Fibroblast of skin of abdomen (primary cell): ENCODE results near the gene RBL2.
A peak's percentile ranks its signal among the peaks of the same experiment; 100 is the strongest.
"Not testable (repeated sequence)": the region's sequence is repeated elsewhere in the genome, so short reads cannot be mapped to it uniquely, and the experiment has no call there.

Source experiments
- DNase-seq: peaks from one replicate; pipeline ENCODE4 v3.0.0-alpha.2; 2013

The RBL2 gene

DNA sequence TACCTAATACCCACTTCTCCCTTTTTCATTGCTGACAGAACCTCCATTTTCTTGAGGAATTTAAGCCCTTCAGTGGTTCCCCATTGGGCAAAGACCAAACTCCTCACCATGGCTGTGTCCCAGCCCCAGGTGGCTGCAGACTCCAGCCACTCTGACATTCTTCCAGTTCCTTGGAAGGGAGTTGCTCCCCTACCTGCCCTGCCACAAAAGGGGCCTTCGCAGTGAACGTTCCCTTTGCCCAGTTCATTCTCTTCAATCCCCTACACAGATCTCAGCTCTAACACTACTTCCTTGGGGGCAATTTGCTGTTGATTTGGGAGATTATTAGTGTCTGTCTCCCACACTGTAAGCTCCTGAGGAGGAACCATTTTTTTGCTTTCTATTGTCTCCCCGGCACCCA, 72.0 kb downstream of the RBL2 start:
- no peak for DNase-seq

- no peak for DNase-seq
Measured at GRCh38 chr16:53507464-53508179, 73.4 kb downstream of the RBL2 start.

DNA sequence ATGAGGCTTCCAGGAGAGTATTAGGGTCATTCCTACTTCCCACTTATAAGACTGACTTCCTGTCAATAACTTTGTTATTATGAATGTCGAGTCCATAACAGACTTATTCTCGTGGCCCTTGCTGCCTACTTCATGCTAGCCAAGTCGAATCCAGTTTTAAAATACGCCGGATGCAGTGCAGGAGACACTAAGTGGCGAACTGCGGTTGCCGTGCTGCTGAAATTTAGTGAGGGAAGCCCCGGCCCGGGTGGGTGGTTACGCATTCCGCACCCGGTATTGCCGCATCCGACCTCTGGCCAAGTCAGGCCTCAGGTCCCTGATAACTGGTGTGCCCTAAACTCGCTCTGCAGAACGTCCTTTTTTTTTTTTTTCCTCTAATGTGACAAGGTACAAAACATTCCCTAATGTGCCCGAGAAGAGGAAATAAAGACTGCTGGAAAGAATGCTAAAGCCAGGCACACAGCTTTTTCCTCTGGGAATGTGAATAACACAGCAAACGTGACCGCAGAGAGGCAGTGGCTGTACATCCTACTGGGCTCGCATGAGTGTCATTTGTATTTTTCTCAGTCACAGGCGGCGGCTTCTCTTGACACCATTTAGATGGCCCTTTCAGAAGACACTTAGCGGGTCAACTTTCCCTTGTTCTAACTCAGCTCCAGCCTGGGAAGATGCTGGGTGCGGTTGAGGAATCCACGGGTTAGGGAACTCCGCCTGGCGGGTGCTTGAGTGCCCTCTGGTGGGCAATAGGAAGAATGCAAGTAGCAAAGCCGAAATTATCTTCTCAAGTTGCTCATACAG, 75.8 kb downstream of the RBL2 start:
- peak; percentile 65 for DNase-seq

DNA sequence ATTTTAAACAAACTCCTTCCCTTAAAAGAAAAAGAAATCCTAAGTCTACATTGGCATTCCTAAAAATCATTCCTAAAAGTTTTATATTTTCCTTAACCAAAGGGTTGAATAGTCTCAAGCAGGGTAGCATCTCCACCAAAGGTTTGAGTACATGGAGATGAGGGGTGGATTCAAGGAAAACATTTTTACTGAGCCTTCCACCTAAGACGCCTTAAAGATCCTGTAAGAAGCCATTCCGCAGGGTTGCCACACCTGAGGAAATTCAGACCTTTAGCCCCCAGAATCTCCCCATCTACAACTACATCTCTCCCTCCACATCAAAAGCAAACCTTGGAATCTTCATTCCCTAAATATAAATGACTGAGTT, 76.4 kb downstream of the RBL2 start:
- no peak for DNase-seq

GRCh38 chr16:53511084-53511402, 76.8 kb downstream of the RBL2 start:
- DNase-seq = no peak

DNA sequence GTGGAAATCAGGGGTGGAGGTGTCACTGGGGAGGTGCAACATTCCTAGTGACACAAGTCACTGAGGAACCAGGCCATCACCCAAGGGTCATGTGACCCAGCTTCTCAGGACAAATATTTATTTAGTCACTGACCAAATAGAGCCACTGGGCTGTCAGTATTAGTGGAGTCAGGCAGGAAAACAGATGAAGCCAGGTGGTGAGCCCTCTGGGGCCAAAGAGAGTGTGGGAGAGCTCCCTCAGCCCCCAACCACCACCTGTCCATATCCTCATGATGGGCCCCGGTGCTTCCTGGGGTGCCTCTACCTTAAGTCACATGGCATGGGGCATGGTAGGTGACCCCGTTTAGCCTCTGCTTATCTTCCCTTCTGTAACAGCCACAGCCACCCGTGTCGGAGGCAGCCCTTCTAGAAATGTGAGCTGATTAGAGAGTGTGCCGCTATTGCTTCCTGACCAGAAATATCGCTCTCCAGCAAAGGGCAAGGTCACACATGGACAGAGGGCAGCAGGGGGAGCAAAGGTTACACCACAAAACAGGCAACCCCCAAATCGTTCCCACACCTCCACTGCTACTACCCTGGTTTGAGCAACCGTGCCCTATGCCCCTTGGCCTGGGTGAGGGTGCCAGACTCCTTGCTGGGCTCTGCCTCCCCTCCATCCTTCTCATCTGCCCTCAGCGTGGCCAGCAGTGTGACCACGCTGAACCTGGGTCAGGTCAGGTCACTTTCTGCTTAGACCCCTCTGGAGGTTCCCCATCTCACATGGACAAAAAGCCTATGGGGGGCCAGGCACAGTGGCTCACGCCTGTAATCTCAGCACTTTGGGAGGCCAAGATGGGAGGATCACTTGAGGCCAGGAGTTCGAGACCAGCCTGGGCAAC, 77.4 kb downstream of the RBL2 start:
- DNase-seq = no peak

- not testable (repeated sequence) for DNase-seq
Measured at GRCh38 chr16:53512795-53513194, 78.5 kb downstream of the RBL2 start.

DNA sequence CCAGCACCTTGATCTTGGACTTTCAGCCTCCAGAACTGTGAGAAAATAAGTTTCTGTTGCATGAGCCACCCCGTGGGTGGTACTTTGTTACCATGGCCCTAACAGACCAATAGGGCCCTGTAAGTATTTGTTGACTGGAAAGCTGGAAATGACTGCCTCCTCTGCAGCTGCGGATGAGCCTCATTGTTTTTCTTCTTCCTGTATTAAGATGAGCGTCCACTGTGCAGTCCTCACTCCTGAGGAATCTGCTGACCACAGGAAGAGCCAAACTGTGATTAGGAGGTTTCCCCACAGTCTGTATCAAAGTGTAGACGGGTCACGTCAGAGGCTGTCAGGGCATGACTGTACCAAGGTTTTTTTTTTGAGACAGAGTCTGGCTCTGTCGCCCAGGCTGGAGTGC, 81.0 kb downstream of the RBL2 start:
- no peak for DNase-seq

GRCh38 chr16:53515811-53516210, 81.5 kb downstream of the RBL2 start:
- no peak for DNase-seq

DNA sequence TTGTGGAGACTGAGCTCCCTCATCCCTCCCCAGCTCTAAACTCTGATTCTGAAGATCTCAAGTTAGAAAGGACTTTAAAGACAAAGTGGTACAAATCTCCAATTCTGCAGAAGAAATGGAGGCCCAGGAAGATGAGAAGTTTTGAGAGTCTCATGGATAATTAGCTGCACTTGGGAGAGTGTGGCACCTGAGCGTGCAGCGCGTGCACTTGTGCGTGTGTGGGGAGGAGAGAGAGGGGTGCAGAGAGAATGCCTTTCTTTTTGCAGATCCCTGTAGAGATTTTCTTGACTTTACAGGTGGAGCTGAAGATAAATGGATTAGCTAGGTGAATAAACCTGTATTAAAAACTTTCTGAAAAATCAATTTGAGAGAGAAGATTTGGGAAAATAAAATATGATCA, 83.6 kb downstream of the RBL2 start:
- DNase-seq = no peak

DNA sequence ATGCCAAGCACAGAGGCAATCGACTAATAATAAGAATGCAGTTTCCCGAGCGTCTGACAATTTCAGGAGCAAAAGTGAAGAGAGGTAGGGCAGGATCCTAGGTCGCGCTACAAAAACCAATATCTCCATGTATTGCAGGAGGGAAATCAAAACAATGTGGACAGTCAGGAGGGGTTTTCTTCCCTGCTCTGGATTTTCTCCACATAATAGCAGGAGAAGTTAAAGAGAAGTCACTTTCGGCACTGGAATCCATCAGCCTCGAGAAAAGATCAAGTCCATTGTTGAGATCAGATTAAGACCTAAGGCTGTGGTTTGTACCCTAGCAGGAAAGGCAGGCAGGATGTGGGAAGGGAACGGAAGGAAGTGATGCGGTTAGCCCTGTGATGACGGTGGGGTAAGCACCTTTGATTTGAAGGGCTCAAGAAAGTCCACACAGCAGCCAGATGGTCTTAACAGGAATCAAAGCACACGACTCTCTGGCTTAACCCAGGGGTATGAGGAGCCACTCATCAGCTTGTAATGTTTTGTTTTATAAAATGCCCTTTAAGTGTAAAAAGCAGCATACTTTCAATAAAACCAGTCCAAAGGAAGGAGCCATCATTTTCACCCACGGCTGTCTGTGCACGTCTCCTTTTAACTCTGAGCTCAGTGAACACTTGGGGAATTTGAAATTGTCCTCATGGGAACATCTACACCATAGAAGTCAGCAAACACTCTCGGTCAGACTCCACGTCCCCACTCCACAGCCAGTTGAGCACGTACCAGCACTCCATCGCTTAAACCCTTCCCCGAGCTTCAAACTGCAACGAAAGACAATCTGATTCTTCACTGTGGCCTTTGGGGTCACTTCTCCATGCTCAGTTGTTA, 84.5 kb downstream of the RBL2 start:
- DNase-seq = peak; percentile 69

GRCh38 chr16:53519417-53520091, 85.3 kb downstream of the RBL2 start:
- no peak for DNase-seq

GRCh38 chr16:53523126-53523804, 89.0 kb downstream of the RBL2 start:
- DNase-seq = no peak

GRCh38 chr16:53523971-53524548, 89.8 kb downstream of the RBL2 start:
- no peak for DNase-seq

- DNase-seq = no peak
Measured at GRCh38 chr16:53528797-53529196, 94.5 kb downstream of the RBL2 start.

GRCh38 chr16:53529513-53529912, 95.2 kb downstream of the RBL2 start:
- DNase-seq = no peak

DNA sequence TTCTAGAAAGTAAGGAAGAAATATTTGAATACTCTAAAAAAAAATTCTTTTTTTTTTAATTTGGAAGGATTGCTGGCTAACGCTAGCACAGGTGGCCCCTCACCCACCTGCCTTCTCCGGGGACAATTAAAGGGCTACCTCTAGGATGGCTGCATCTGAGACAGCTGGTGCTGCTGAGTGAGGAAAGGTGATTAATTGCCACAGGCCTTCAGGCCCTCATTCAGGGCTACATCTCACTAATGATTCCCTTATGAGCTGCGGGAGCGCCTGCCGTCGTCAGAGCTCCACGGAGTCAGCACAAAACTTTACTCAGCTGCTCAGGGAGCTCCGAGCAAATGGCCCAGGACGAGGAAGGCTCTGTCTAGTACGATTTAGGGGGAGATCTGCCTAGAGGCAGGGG, 95.8 kb downstream of the RBL2 start:
- DNase-seq = no peak

DNA sequence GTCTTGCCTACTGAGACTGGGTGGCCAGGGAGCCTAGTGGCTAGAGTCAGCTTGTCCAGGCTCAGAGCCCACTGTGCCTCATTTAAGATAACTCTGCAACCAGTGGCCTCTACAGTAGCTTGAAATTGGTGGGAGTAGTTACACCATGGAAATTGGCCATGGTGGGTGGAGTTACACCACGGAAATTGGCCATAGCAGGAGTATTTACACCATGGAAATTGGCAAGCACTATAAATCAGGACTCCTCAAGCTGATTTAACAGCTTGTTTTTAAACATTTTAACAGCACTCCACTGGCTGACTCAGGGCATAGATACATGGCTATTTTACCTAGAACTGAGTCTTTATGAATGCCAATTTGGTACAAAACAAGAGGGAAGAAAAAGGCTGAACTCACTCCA, 96.5 kb downstream of the RBL2 start:
- DNase-seq = no peak

DNA sequence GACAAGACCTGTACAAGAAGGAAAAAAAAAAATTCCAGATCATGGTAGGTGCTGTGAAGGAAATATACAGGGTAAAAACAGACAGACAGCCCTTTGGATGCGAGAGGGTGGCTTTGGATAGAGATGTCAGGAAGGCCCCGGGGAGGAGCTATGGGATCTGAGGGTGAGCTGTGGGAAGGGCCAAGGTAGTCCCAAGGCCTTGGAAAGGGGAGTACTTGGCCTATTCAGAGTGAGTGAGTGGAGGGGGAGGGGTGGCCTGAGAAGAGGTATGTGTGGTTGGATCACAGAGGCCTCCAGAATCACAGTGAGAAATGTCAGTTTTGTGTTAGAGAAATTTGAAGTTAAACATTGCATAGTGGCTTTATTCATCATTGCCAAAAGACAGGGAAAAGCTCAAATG, 99.9 kb downstream of the RBL2 start:
- DNase-seq = no peak

DNA sequence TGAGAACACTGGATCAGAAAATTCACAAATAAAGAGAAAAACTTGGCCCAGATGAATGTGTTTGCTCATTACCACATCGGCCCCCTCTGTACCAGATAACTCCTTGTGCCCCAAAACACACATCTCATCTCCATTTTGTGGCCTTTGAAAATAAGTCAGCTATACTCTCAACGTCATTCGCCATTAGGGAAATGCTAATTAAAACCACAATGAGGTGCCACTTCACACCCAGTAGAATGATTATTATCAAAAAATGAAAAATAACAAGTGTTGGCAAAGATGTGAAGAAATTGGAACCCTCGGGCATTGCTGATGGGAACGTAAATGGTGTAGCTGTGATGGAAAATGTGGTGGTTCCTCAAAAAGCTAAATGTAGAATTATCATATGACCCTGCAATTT, 103.4 kb downstream of the RBL2 start:
- no peak for DNase-seq

DNA sequence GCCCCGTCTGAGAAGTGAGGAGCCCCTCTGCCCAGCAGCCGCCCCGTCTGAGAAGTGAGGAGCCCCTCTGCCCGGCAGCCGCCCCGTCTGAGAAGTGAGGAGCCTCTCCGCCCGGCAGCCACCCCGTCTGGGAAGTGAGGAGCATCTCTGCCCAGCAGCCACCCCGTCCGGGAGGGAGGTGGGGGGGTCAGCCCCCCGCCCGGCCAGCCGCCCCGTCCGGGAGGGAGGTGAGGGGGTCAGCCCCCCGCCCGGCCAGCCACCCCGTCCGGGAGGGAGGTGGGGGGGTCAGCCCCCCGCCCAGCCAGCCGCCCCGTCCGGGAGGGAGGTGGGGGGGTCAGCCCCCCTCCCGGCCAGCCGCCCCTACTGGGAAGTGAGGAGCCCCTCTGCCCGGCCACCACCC, 105.1 kb downstream of the RBL2 start:
- DNase-seq = not testable (repeated sequence)
